EH (cell line): ENCODE data around the gene RAD51B.

Source experiments
- DNase-seq: peaks from one replicate; pipeline ENCODE4 v3.0.0-alpha.2; 2015; ENCODE audit warnings: low read depth

Gene RAD51B

GRCh38 chr14:68634332-68634731, 814.8 kb downstream of the RAD51B start:
- no peak for DNase-seq

- DNase-seq, result no peak
Observed at GRCh38 chr14:68634874-68635595, 815.5 kb downstream of the RAD51B start.

- DNase-seq, result no peak
Observed at GRCh38 chr14:68636597-68636996, 817.0 kb downstream of the RAD51B start.

GRCh38 chr14:68637106-68638021, 817.8 kb downstream of the RAD51B start:
- peak; percentile 69 for DNase-seq

GRCh38 chr14:68638141-68638999, 818.8 kb downstream of the RAD51B start:
- DNase-seq, result no peak

- DNase-seq, result no peak
Observed at GRCh38 chr14:68639000-68639757, 819.6 kb downstream of the RAD51B start.

GRCh38 chr14:68639758-68640574, 820.4 kb downstream of the RAD51B start:
- DNase-seq, result no peak

- DNase-seq, result no peak
Observed at GRCh38 chr14:68643673-68644072, 824.1 kb downstream of the RAD51B start.

- no peak for DNase-seq
Observed at GRCh38 chr14:68644101-68644500, 824.5 kb downstream of the RAD51B start.

- peak; percentile 16 for DNase-seq
Observed at GRCh38 chr14:68645371-68645770, 825.8 kb downstream of the RAD51B start.

- DNase-seq, result no peak
Observed at GRCh38 chr14:68649476-68650189, 830.1 kb downstream of the RAD51B start.

GRCh38 chr14:68650404-68650994, 830.9 kb downstream of the RAD51B start:
- DNase-seq, result peak; percentile 53

GRCh38 chr14:68651075-68651474, 831.5 kb downstream of the RAD51B start:
- DNase-seq, result no peak

- peak; percentile 29 for DNase-seq
Observed at GRCh38 chr14:68651652-68652432, 832.3 kb downstream of the RAD51B start.

- no peak for DNase-seq
Observed at GRCh38 chr14:68652433-68652690, 832.8 kb downstream of the RAD51B start.

GRCh38 chr14:68653108-68653507, 833.5 kb downstream of the RAD51B start:
- DNase-seq, result no peak

GRCh38 chr14:68653804-68654203, 834.2 kb downstream of the RAD51B start:
- DNase-seq, result no peak

- no peak for DNase-seq
Observed at GRCh38 chr14:68654471-68654941, 834.9 kb downstream of the RAD51B start.
